ENCODE measurements around the gene DENND1A.

DENND1A gene

DNA sequence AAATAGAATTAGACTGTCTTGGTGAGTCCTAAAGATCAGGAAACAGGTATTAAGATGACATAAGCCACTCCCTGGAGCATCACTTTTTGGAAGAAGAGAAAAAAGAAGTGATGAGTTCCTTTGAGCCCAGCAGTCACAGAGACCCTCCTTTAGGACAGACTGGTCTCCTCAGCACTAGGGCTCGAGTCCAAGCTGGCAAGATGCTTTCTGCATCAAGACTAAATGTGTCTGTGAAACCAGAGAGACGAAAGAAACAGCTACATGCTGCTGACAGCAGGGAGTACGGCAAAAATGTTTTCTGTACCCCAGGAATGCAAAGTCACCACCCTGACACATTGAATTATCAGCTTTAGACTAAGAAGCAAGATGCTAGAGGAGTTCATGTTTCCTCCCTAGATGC is 389.5 kb downstream of the DENND1A start:
- H3K79me1 ChIP-seq (ENCODE audit: low read depth, low read length): no peaks in the 10 kb centered on the region
- H3K23ac ChIP-seq (ENCODE audit: low read depth, low read length, poor library complexity): no peak overlapping the region
- H3K4me3 ChIP-seq (ENCODE audit: low read length in 2 of 2): no peak overlapping the region
- no peaks in the 10 kb centered on the region for H3K36me3 ChIP-seq (replicated peaks in 1 of 2; ENCODE audit: control insufficient read depth in 2 of 2, insufficient read depth in 2 of 2, low read length in 2 of 2)
- H3K4me2 ChIP-seq (ENCODE audit: insufficient read depth, low read length, poor library complexity, severe bottlenecking): no peak overlapping the region
- no peak overlapping the region for H3K9ac ChIP-seq (ENCODE audit: low read depth, low read length, poor library complexity)
- peaks cover 15 to 27% of the 10 kb centered on the region in 2 donors for H3K4me1 ChIP-seq (ENCODE audit: control insufficient read depth in 2 of 2, insufficient read depth in 1 of 2, low read depth in 1 of 2, low read length in 2 of 2)
- H2AK5ac ChIP-seq (ENCODE audit: low read depth, low read length): no peak overlapping the region
- H2BK12ac ChIP-seq (ENCODE audit: low read length): no peak overlapping the region
- no peaks in the 10 kb centered on the region for H3K27me3 ChIP-seq (ENCODE audit: control insufficient read depth in 3 of 3, insufficient read depth in 3 of 3, low read depth in 1 of 3, low read length in 3 of 3)
- no CpG with 5 or more reads among the region's 3 CpGs for WGBS, 2 donors (ENCODE audit: extremely low coverage in 2 of 2, insufficient read length in 2 of 2, insufficient replicate concordance in 1 of 2)
- H4K91ac ChIP-seq (ENCODE audit: low read depth, low read length, poor library complexity): no peak overlapping the region
- no peak overlapping the region for H3K18ac ChIP-seq (ENCODE audit: low read length)
- H3K27ac ChIP-seq (replicated peaks; ENCODE audit: low read length): no peak overlapping the region
- H2BK15ac ChIP-seq (ENCODE audit: low read length): no peak overlapping the region
- no peak overlapping the region for H2AFZ ChIP-seq (ENCODE audit: low read length)
- no peak overlapping the region for H4K8ac ChIP-seq (ENCODE audit: low read depth, low read length)
- no peak overlapping the region for H2BK5ac ChIP-seq (ENCODE audit: low read length)
- no peak overlapping the region for H2BK120ac ChIP-seq (ENCODE audit: low read depth, low read length)
- H3K14ac ChIP-seq (ENCODE audit: low read length): no peak overlapping the region
- no peak for DNase-seq (ENCODE audit: low spot score)
- no peak overlapping the region for H3K4ac ChIP-seq (ENCODE audit: low read length)
- no peaks in the 10 kb centered on the region for H3K9me3 ChIP-seq (replicated peaks in 1 of 2; ENCODE audit: control insufficient read depth in 2 of 2, insufficient read depth in 1 of 2, low read depth in 1 of 2, low read length in 2 of 2)

DNA sequence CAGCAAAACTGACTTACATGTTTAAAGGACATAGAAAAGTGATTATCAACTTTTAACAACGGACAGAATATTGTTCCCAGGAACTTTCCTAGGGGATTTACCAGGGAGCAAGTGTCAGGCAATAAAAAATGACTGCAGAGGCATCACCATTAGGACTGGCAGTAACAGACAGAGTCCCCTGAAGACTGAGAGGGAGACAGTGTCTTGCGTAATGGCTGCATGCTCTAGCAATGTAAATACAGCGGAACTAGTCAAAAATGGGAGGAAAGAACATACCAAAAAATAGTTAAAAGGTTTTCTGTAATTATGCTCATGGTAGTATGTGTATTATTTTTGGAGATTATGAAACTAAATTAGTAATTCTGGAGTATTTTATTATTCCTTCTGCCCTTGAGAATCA is 392.1 kb downstream of the DENND1A start:
- H3K4me3 ChIP-seq (ENCODE audit: low read length in 2 of 2): no peak overlapping the region
- H2BK5ac ChIP-seq (ENCODE audit: low read length): no peak overlapping the region
- no peak overlapping the region for H2AK5ac ChIP-seq (ENCODE audit: low read depth, low read length)
- H3K23ac ChIP-seq (ENCODE audit: low read depth, low read length, poor library complexity): no peak overlapping the region
- no peak overlapping the region for H2AFZ ChIP-seq (ENCODE audit: low read length)
- H3K9ac ChIP-seq (ENCODE audit: low read depth, low read length, poor library complexity): no peak overlapping the region
- no peak overlapping the region for H3K27ac ChIP-seq (replicated peaks; ENCODE audit: low read length)
- H2BK120ac ChIP-seq (ENCODE audit: low read depth, low read length): no peak overlapping the region
- H3K4ac ChIP-seq (ENCODE audit: low read length): no peak overlapping the region
- H3K27me3 ChIP-seq (ENCODE audit: control insufficient read depth in 3 of 3, insufficient read depth in 3 of 3, low read depth in 1 of 3, low read length in 3 of 3): no peaks in the 10 kb centered on the region
- WGBS, 2 donors (ENCODE audit: extremely low coverage in 2 of 2, insufficient read length in 2 of 2, insufficient replicate concordance in 1 of 2): no CpG with 5 or more reads among the region's 3 CpGs
- no peak overlapping the region for H2BK15ac ChIP-seq (ENCODE audit: low read length)
- H3K18ac ChIP-seq (ENCODE audit: low read length): no peak overlapping the region
- no peaks in the 10 kb centered on the region for H3K79me1 ChIP-seq (ENCODE audit: low read depth, low read length)
- H4K91ac ChIP-seq (ENCODE audit: low read depth, low read length, poor library complexity): no peak overlapping the region
- no peak for DNase-seq (ENCODE audit: low spot score)
- peaks cover 0 to 1% of the 10 kb centered on the region in 2 donors for H3K9me3 ChIP-seq (replicated peaks in 1 of 2; ENCODE audit: control insufficient read depth in 2 of 2, insufficient read depth in 1 of 2, low read depth in 1 of 2, low read length in 2 of 2)
- no peak overlapping the region for H4K8ac ChIP-seq (ENCODE audit: low read depth, low read length)
- peaks cover 0 to 2% of the 10 kb centered on the region in 2 donors for H3K36me3 ChIP-seq (replicated peaks in 1 of 2; ENCODE audit: control insufficient read depth in 2 of 2, insufficient read depth in 2 of 2, low read length in 2 of 2)
- no peak overlapping the region for H3K14ac ChIP-seq (ENCODE audit: low read length)
- H3K4me2 ChIP-seq (ENCODE audit: insufficient read depth, low read length, poor library complexity, severe bottlenecking): no peak overlapping the region
- no peak overlapping the region for H2BK12ac ChIP-seq (ENCODE audit: low read length)
- H3K4me1 ChIP-seq (ENCODE audit: control insufficient read depth in 2 of 2, insufficient read depth in 1 of 2, low read depth in 1 of 2, low read length in 2 of 2): peaks cover 14 to 19% of the 10 kb centered on the region in 2 donors

DNA sequence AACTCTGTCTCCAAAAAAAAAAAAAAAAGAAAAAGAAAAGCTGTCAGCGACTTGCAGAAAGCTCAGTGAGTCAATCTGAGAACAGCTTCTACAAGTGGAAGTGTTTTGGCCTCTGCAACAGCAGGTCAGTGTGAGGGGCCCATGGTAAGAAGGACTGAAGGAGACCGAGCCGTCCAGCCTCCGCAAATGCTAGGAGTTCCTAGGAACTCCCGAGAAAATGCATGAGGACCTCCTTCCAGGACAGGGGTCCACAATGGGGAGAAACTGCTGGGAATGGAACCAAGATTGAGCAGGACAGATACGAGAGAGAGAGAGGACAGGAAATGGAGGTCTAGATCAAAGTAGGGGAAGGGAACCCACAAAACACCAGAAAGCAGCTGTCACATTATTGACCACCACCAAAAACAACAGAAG is 393.5 kb downstream of the DENND1A start:
- no peak overlapping the region for H3K4me2 ChIP-seq (ENCODE audit: insufficient read depth, low read length, poor library complexity, severe bottlenecking)
- no peak overlapping the region for H2BK15ac ChIP-seq (ENCODE audit: low read length)
- WGBS, 2 donors (ENCODE audit: extremely low coverage in 2 of 2, insufficient read length in 2 of 2, insufficient replicate concordance in 1 of 2): no CpG with 5 or more reads among the region's 6 CpGs
- no peaks in the 10 kb centered on the region for H3K27me3 ChIP-seq (ENCODE audit: control insufficient read depth in 3 of 3, insufficient read depth in 3 of 3, low read depth in 1 of 3, low read length in 3 of 3)
- no peak overlapping the region for H3K27ac ChIP-seq (replicated peaks; ENCODE audit: low read length)
- H3K4me3 ChIP-seq (ENCODE audit: low read length in 2 of 2): no peak overlapping the region
- no peak overlapping the region for H2BK5ac ChIP-seq (ENCODE audit: low read length)
- H3K23ac ChIP-seq (ENCODE audit: low read depth, low read length, poor library complexity): no peak overlapping the region
- H2BK120ac ChIP-seq (ENCODE audit: low read depth, low read length): no peak overlapping the region
- H3K9ac ChIP-seq (ENCODE audit: low read depth, low read length, poor library complexity): no peak overlapping the region
- peaks cover 7% of the 10 kb centered on the region in 2 donors for H3K4me1 ChIP-seq (ENCODE audit: control insufficient read depth in 2 of 2, insufficient read depth in 1 of 2, low read depth in 1 of 2, low read length in 2 of 2)
- no peak overlapping the region for H2AK5ac ChIP-seq (ENCODE audit: low read depth, low read length)
- H4K8ac ChIP-seq (ENCODE audit: low read depth, low read length): no peak overlapping the region
- H3K79me1 ChIP-seq (ENCODE audit: low read depth, low read length): no peaks in the 10 kb centered on the region
- H3K36me3 ChIP-seq (replicated peaks in 1 of 2; ENCODE audit: control insufficient read depth in 2 of 2, insufficient read depth in 2 of 2, low read length in 2 of 2): peaks cover 0 to 2% of the 10 kb centered on the region in 2 donors
- H3K9me3 ChIP-seq (replicated peaks in 1 of 2; ENCODE audit: control insufficient read depth in 2 of 2, insufficient read depth in 1 of 2, low read depth in 1 of 2, low read length in 2 of 2): peaks cover 0 to 1% of the 10 kb centered on the region in 2 donors
- H4K91ac ChIP-seq (ENCODE audit: low read depth, low read length, poor library complexity): no peak overlapping the region
- H3K14ac ChIP-seq (ENCODE audit: low read length): no peak overlapping the region
- no peak overlapping the region for H3K18ac ChIP-seq (ENCODE audit: low read length)
- H2BK12ac ChIP-seq (ENCODE audit: low read length): no peak overlapping the region
- DNase-seq (ENCODE audit: low spot score): no peak
- H2AFZ ChIP-seq (ENCODE audit: low read length): no peak overlapping the region
- H3K4ac ChIP-seq (ENCODE audit: low read length): no peak overlapping the region

DNA sequence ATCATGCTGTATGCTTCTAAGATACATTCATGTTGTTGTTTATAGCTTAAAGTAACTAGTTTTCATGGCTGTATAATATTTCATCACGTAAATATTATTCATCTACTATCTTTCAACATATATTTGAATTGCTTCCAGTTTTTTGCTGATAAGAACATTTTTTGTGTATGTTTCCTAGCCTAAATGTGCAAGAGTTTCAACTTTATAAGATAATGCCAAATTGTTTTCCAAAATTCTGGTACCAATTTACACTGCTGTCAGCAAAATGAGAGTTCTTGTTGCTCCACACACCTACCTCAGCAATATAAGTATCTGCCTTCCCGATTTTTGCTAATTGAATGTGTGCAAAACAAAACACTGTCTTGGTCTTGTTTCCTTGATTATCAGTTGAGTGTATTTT is 395.6 kb downstream of the DENND1A start:
- H3K4me2 ChIP-seq (ENCODE audit: insufficient read depth, low read length, poor library complexity, severe bottlenecking): no peak overlapping the region
- peaks cover 0 to 2% of the 10 kb centered on the region in 2 donors for H3K36me3 ChIP-seq (replicated peaks in 1 of 2; ENCODE audit: control insufficient read depth in 2 of 2, insufficient read depth in 2 of 2, low read length in 2 of 2)
- H4K91ac ChIP-seq (ENCODE audit: low read depth, low read length, poor library complexity): no peak overlapping the region
- no peak overlapping the region for H2BK12ac ChIP-seq (ENCODE audit: low read length)
- H2BK120ac ChIP-seq (ENCODE audit: low read depth, low read length): no peak overlapping the region
- no peak overlapping the region for H3K4me3 ChIP-seq (ENCODE audit: low read length in 2 of 2)
- no peak overlapping the region for H2BK15ac ChIP-seq (ENCODE audit: low read length)
- no CpG with 5 or more reads among the region's 2 CpGs for WGBS, 2 donors (ENCODE audit: extremely low coverage in 2 of 2, insufficient read length in 2 of 2, insufficient replicate concordance in 1 of 2)
- no peak overlapping the region for H3K18ac ChIP-seq (ENCODE audit: low read length)
- H4K8ac ChIP-seq (ENCODE audit: low read depth, low read length): no peak overlapping the region
- H2BK5ac ChIP-seq (ENCODE audit: low read length): no peak overlapping the region
- H3K27ac ChIP-seq (replicated peaks; ENCODE audit: low read length): no peak overlapping the region
- H3K4me1 ChIP-seq (ENCODE audit: control insufficient read depth in 2 of 2, insufficient read depth in 1 of 2, low read depth in 1 of 2, low read length in 2 of 2): peaks cover 0 to 2% of the 10 kb centered on the region in 2 donors
- peaks cover 1 to 6% of the 10 kb centered on the region in 2 donors for H3K9me3 ChIP-seq (replicated peaks in 1 of 2; ENCODE audit: control insufficient read depth in 2 of 2, insufficient read depth in 1 of 2, low read depth in 1 of 2, low read length in 2 of 2)
- no peaks in the 10 kb centered on the region for H3K79me1 ChIP-seq (ENCODE audit: low read depth, low read length)
- H3K27me3 ChIP-seq (ENCODE audit: control insufficient read depth in 3 of 3, insufficient read depth in 3 of 3, low read depth in 1 of 3, low read length in 3 of 3): no peaks in the 10 kb centered on the region
- no peak overlapping the region for H3K9ac ChIP-seq (ENCODE audit: low read depth, low read length, poor library complexity)
- no peak overlapping the region for H2AK5ac ChIP-seq (ENCODE audit: low read depth, low read length)
- no peak overlapping the region for H3K23ac ChIP-seq (ENCODE audit: low read depth, low read length, poor library complexity)
- no peak for DNase-seq (ENCODE audit: low spot score)
- no peak overlapping the region for H3K14ac ChIP-seq (ENCODE audit: low read length)
- H2AFZ ChIP-seq (ENCODE audit: low read length): no peak overlapping the region
- no peak overlapping the region for H3K4ac ChIP-seq (ENCODE audit: low read length)

All from neuronal stem cell (in vitro differentiated cells).